ENCODE data around the gene MRFAP1. TPM values are rescaled to one million over a fixed set of nuclear protein-coding genes. Genes with fewer than 3 reads are reported as not detected.

The MRFAP1 gene
- total RNA-seq, 1 experiment from 2014 or later = 387 TPM

- Mint-ChIP-seq H3K27me3 (ENCODE audit: insufficient read depth, unreplicated experiment) (no peaks in the 10 kb centered on the region), H3K9me3 (ENCODE audit: unreplicated experiment) (no peaks in the 10 kb centered on the region), H3K4me1 (ENCODE audit: insufficient read depth, unreplicated experiment) (no peaks in the 10 kb centered on the region), H3K4me3 (ENCODE audit: unreplicated experiment) (no peak overlapping the region), H3K36me3 (ENCODE audit: insufficient read depth, unreplicated experiment) (no peaks in the 10 kb centered on the region), H3K27ac (ENCODE audit: low read depth, unreplicated experiment) (no peak overlapping the region)
- BruUV-seq (replicated peaks) = no TSS peak
- DNase-seq (ENCODE audit: unreplicated experiment) = no peak
- CTCF ChIA-PET = interaction anchor here (0.6 to 1.0 kb wide), 3 partner anchors 24 to 408 kb away, joined by 3 to 5 read pairs (median 3); no protein-coding TSS in a partner anchor
- no peak for TF ChIP-seq CTCF (IDR thresholded peaks at IDR 0.05; ENCODE audit: unreplicated experiment)
- intact Hi-C loops (cut with micrococcal nuclease) = no loop called here
- POLR2A ChIA-PET = interaction anchor here (0.6 to 4.4 kb wide), 5 partner anchors 12 to 17 kb away, joined by 4 to 27 read pairs (median 7); partner anchors contain the start of gene MRFAP1
Observed at GRCh38 chr4:6658209-6658595, 17.7 kb downstream of the MRFAP1 start.

- Mint-ChIP-seq H3K9me3 (ENCODE audit: unreplicated experiment) (no peaks in the 10 kb centered on the region), H3K27ac (ENCODE audit: low read depth, unreplicated experiment) (no peak overlapping the region), H3K4me1 (ENCODE audit: insufficient read depth, unreplicated experiment) (no peaks in the 10 kb centered on the region), H3K4me3 (ENCODE audit: unreplicated experiment) (no peak overlapping the region), H3K36me3 (ENCODE audit: insufficient read depth, unreplicated experiment) (no peaks in the 10 kb centered on the region), H3K27me3 (ENCODE audit: insufficient read depth, unreplicated experiment) (no peaks in the 10 kb centered on the region)
- no peak for TF ChIP-seq CTCF (IDR thresholded peaks at IDR 0.05; ENCODE audit: unreplicated experiment)
- BruUV-seq (replicated peaks) = no TSS peak
- intact Hi-C loops (cut with micrococcal nuclease) = no loop called here
- ChIA-PET CTCF (interaction anchor here (0.6 to 0.9 kb wide), 2 partner anchors 25 to 248 kb away, joined by 3 read pairs; no protein-coding TSS in a partner anchor), POLR2A (interaction anchor here (1.0 to 4.4 kb wide), 5 partner anchors 12 to 18 kb away, joined by 3 to 27 read pairs (median 7); partner anchors contain the start of gene MRFAP1)
- no peak for DNase-seq (ENCODE audit: unreplicated experiment)
Observed at GRCh38 chr4:6658597-6659075, 18.2 kb downstream of the MRFAP1 start.

- Mint-ChIP-seq H3K36me3 (ENCODE audit: insufficient read depth, unreplicated experiment) (no peaks in the 10 kb centered on the region), H3K4me1 (ENCODE audit: insufficient read depth, unreplicated experiment) (no peaks in the 10 kb centered on the region), H3K4me3 (ENCODE audit: unreplicated experiment) (no peak overlapping the region), H3K9me3 (ENCODE audit: unreplicated experiment) (no peaks in the 10 kb centered on the region), H3K27ac (ENCODE audit: low read depth, unreplicated experiment) (no peak overlapping the region), H3K27me3 (ENCODE audit: insufficient read depth, unreplicated experiment) (no peaks in the 10 kb centered on the region)
- POLR2A ChIA-PET = interaction anchor here (2.6 to 4.4 kb wide), 2 partner anchors 13 to 19 kb away, joined by 10 to 27 read pairs; partner anchors contain the start of gene MRFAP1
- CTCF ChIA-PET = interaction anchor here (0.6 to 0.7 kb wide), 2 partner anchors 19 to 100 kb away, joined by 3 to 5 read pairs; no protein-coding TSS in a partner anchor
- intact Hi-C loops (cut with micrococcal nuclease) = loop anchor here (10.0 kb wide), 1 partner anchor 115 kb away; no protein-coding TSS in a partner anchor
- TF ChIP-seq CTCF (IDR thresholded peaks at IDR 0.05; ENCODE audit: unreplicated experiment) = no peak
- no peak for DNase-seq (ENCODE audit: unreplicated experiment)
- no TSS peak for BruUV-seq (replicated peaks)
Observed at GRCh38 chr4:6659897-6660296, 19.4 kb downstream of the MRFAP1 start.

GRCh38 chr4:6660430-6660829, 19.9 kb downstream of the MRFAP1 start:
- BruUV-seq (replicated peaks) = no TSS peak
- Mint-ChIP-seq H3K36me3 (ENCODE audit: insufficient read depth, unreplicated experiment) (no peaks in the 10 kb centered on the region), H3K4me1 (ENCODE audit: insufficient read depth, unreplicated experiment) (no peaks in the 10 kb centered on the region), H3K9me3 (ENCODE audit: unreplicated experiment) (no peaks in the 10 kb centered on the region), H3K27ac (ENCODE audit: low read depth, unreplicated experiment) (no peak overlapping the region), H3K27me3 (ENCODE audit: insufficient read depth, unreplicated experiment) (no peaks in the 10 kb centered on the region), H3K4me3 (ENCODE audit: unreplicated experiment) (no peak overlapping the region)
- DNase-seq (ENCODE audit: unreplicated experiment) = no peak
- CTCF ChIA-PET = interaction anchor here (0.6 to 0.7 kb wide), 2 partner anchors 20 to 99 kb away, joined by 3 to 5 read pairs; no protein-coding TSS in a partner anchor
- POLR2A ChIA-PET = interaction anchor here (4.4 kb wide), 1 partner anchor 19 kb away, joined by 27 read pairs; the partner anchor contains the start of gene MRFAP1
- no peak for TF ChIP-seq CTCF (IDR thresholded peaks at IDR 0.05; ENCODE audit: unreplicated experiment)
- intact Hi-C loops (cut with micrococcal nuclease) = loop anchor here (10.0 kb wide), 1 partner anchor 116 kb away; no protein-coding TSS in a partner anchor
